Measurements from ENCODE around the gene LGALS13.

LGALS13 gene

GRCh38 chr19:39582891-39583625 is 19.3 kb upstream of the LGALS13 start:
- no peak overlapping the region for H3K4me3 ChIP-seq (ENCODE audit: low read depth, low read length)
- DNase-seq (ENCODE audit: low read depth), result no peak
- TF ChIP-seq MAX (IDR thresholded peaks at IDR 0.05; ENCODE audit: low read depth, low read length) (no peak), MYC (IDR thresholded peaks at IDR 0.05; ENCODE audit: low read depth, low read length) (no peak), POLR2A (IDR thresholded peaks at IDR 0.05; ENCODE audit: extremely low read depth, insufficient read length) (no peak), CTCF (IDR thresholded peaks at IDR 0.05; ENCODE audit: low read depth, low read length) (no peak)

- H3K4me3 ChIP-seq (ENCODE audit: low read depth, low read length), result no peak overlapping the region
- DNase-seq (ENCODE audit: low read depth), result no peak
- TF ChIP-seq MYC (IDR thresholded peaks at IDR 0.05; ENCODE audit: low read depth, low read length) (no peak), MAX (IDR thresholded peaks at IDR 0.05; ENCODE audit: low read depth, low read length) (no peak), CTCF (IDR thresholded peaks at IDR 0.05; ENCODE audit: low read depth, low read length) (no peak), POLR2A (IDR thresholded peaks at IDR 0.05; ENCODE audit: extremely low read depth, insufficient read length) (no peak)
These were observed 14.8 kb upstream of the LGALS13 start for GRCh38 chr19:39587496-39587895.

- H3K4me3 ChIP-seq (ENCODE audit: low read depth, low read length), result no peak overlapping the region
- DNase-seq (ENCODE audit: low read depth), result no peak
- TF ChIP-seq MAX (IDR thresholded peaks at IDR 0.05; ENCODE audit: low read depth, low read length) (no peak), MYC (IDR thresholded peaks at IDR 0.05; ENCODE audit: low read depth, low read length) (no peak), CTCF (IDR thresholded peaks at IDR 0.05; ENCODE audit: low read depth, low read length) (no peak), POLR2A (IDR thresholded peaks at IDR 0.05; ENCODE audit: extremely low read depth, insufficient read length) (no peak)
These were observed 14.3 kb upstream of the LGALS13 start for GRCh38 chr19:39588066-39588465.

- no peak overlapping the region for H3K4me3 ChIP-seq (ENCODE audit: low read depth, low read length)
- TF ChIP-seq CTCF (IDR thresholded peaks at IDR 0.05; ENCODE audit: low read depth, low read length), result no peak
- no peak for TF ChIP-seq MAX (IDR thresholded peaks at IDR 0.05; ENCODE audit: low read depth, low read length)
- TF ChIP-seq POLR2A (IDR thresholded peaks at IDR 0.05; ENCODE audit: extremely low read depth, insufficient read length), result no peak
- DNase-seq (ENCODE audit: low read depth), result peak; percentile 17
These were observed 12.1 kb upstream of the LGALS13 start for GRCh38 chr19:39590265-39590664.

- no peak overlapping the region for H3K4me3 ChIP-seq (ENCODE audit: low read depth, low read length)
- no peak for DNase-seq (ENCODE audit: low read depth)
- TF ChIP-seq POLR2A (IDR thresholded peaks at IDR 0.05; ENCODE audit: extremely low read depth, insufficient read length) (no peak), CTCF (IDR thresholded peaks at IDR 0.05; ENCODE audit: low read depth, low read length) (no peak), MAX (IDR thresholded peaks at IDR 0.05; ENCODE audit: low read depth, low read length) (no peak), MYC (IDR thresholded peaks at IDR 0.05; ENCODE audit: low read depth, low read length) (no peak)
These were observed 9.9 kb upstream of the LGALS13 start for GRCh38 chr19:39592381-39592780.
